Activated CD4-positive, CD25-positive, alpha-beta regulatory T cell (primary cell): ENCODE results near the gene AASDH.

Experiments
- DNase-seq, 4 experiments: peaks; one replicate each; lab custom pipeline; 2025; lab: John Stamatoyannopoulos, UW

AASDH gene, protein sequence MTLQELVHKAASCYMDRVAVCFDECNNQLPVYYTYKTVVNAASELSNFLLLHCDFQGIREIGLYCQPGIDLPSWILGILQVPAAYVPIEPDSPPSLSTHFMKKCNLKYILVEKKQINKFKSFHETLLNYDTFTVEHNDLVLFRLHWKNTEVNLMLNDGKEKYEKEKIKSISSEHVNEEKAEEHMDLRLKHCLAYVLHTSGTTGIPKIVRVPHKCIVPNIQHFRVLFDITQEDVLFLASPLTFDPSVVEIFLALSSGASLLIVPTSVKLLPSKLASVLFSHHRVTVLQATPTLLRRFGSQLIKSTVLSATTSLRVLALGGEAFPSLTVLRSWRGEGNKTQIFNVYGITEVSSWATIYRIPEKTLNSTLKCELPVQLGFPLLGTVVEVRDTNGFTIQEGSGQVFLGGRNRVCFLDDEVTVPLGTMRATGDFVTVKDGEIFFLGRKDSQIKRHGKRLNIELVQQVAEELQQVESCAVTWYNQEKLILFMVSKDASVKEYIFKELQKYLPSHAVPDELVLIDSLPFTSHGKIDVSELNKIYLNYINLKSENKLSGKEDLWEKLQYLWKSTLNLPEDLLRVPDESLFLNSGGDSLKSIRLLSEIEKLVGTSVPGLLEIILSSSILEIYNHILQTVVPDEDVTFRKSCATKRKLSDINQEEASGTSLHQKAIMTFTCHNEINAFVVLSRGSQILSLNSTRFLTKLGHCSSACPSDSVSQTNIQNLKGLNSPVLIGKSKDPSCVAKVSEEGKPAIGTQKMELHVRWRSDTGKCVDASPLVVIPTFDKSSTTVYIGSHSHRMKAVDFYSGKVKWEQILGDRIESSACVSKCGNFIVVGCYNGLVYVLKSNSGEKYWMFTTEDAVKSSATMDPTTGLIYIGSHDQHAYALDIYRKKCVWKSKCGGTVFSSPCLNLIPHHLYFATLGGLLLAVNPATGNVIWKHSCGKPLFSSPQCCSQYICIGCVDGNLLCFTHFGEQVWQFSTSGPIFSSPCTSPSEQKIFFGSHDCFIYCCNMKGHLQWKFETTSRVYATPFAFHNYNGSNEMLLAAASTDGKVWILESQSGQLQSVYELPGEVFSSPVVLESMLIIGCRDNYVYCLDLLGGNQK

DNA sequence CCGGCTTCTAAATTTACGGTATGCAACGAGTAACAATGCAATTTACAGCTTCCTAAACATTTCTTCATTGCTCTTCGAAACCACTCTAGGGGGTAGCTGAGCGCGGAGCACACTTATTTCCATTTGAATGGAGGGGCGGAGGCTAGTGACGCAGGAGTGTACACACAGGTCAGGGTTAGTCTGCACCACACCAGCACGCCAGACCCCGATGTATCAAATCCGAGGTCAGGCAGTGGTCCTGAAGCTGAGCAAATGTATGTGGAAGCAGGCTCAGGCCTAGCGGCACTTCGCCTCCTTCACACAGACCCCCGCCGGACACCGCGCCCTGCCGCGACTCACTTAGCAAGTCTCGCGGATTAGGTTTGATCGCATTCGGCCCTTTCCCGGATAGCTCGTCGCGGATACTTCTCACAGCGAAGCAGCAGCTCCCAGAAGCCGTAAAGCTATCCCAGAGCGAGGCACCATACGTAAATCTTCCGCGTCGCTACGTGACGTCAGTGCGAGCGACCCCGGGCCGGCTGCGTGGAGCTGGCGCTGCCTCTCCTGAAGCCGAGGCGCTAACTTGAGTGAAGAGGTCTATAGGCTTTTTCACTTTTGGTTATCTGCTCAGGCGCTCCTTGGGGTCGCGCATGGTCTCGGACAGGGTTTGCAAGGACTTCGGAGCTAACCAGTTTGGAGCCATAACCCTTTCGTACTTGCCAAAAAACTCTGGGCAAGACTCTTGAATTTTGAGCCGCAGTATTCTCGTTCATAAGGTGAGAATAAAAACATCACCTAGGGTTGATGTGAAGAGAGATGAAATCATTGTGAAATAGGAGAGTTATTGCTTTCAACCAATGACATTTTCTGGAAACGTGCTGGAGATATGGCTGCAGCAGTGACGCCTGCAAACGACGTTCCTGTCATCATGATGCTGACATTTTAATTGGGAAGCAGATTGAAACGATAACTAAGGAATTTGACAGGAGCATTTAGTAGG lies at the start of gene AASDH:
AASDH (minus strand) TSS at position 469 of the 979 bp plus-strand sequence. CDS start 3,192 bp downstream, outside the sequence.
- peak; percentile 80 to 93 (median 86) for DNase-seq

DNA sequence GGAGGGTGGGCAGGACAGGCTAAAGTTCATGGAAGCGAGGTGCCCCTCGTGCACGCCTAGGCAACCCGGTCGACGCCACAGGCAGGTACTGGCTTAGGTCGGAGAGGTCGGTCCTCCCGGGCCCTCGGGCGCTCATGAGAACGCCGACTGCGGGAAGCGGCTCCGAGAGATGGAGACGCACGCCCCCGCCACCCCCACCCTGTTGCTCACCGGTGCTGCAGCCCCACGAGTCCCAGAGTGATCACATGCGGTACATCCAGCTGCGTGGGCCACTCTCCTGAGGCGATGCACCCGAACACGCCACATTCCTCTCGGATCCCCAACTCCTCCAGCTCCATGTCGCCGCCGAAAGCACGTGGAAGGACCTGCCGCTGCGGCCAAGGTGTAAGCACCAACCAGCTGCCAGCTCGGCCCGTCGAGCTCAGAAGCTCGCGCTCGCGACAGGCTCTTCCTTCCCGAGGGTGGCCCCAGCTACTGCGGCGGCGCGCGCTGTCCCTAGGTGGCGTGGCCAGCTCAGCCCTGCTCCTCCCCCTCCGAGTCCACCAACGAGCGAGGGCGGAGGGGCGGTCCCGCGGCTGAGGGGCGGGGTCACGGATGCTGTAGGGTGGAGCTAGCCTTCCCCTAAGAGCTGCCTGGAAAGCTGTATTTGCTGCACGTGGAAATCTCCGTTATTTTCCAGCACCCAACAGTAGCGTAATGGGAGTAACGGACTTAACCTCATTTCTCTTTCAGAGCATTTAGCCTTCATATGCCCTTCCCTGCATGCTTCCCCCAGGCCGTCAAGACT lies 48.0 kb upstream of the AASDH start, which contains the start of gene PPAT:
PPAT (minus strand) TSS at position 476 of the 787 bp plus-strand sequence; CDS start at position 338, 138 bp downstream.
- peak; percentile 95 to 97 (median 96) for DNase-seq

DNA sequence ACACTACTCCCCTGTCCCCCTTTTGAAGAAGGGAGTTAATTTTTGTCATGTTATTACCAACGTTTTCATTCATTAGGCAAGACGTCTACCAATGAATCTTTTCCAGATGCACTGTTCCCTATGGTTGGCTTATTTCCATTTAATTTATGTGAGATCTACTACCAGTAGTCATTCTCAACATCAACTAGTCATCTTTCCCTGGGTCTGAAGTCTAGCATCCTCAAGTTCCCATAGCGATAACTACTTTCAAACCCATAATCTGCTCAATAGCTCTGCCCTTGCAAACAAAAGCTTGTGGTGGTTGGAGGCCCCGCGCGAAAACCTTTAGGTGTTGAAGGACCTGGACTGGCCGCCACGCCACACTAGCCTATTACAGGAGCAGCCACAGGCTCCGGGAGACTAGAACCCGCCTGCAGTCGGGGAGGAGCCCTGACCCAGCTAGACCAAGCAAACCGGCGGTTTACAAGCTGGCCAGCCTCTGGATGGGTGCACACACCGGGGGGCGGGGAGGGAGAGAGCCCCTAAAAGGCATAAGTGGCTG lies 47.4 kb upstream of the AASDH start:
- peak in 2 of 4 experiments; percentile 40 to 48 for DNase-seq

DNA sequence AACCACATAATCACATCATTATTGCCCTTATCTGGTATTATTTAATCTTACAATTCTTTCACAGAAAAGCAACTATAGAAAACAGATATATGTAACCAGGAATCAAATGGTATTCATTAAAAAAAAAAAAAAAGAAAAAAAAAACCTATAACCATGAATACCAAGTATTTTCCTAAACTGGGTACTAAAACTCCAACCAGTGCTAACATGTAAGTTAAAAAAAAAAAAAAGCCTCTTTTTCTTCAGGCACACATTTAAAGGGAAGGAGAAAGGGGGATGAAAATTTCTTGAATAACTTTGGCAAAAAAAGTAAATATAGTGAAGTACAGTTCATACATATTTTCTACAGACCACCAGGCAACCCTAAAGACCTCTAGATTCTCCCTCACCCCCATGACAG lies 46.0 kb upstream of the AASDH start:
- no peak for DNase-seq

DNA sequence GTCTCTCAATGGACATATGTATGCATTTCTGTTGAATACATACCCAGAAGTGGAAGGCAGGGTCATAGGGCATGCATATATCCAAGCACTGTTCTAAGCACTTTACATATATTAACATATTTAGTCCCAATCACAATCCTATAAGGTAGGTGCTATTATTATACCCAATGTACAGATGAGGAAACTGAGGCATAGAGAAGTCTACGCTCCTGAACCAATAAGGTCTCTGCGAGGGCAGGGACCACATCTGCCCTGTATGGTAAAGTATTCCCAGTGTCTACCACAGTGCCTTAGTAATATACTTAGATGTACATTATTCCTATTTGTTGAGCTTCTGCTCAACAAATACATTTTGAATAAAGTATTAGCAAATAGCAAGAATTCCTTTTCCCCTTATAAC lies 42.9 kb upstream of the AASDH start:
- no peak for DNase-seq

DNA sequence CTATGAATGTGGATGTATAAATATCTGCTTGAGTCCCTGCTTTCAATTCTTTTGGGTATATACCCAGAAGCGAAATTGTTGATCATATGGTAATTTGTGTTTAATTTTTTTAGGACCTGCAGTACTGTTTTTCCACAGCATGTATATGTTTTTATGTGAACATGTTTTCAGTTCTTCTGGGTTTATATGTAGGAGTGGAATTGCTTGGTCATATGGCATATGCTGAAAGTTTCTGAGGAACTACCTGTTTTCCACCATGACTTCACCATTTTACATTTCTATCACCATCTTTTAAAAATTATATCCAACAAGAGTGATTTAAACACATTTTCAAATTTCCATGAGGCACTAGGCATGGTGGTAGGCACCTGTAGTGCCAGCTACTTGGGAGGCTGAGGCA lies 39.9 kb upstream of the AASDH start:
- DNase-seq, result no peak

DNA sequence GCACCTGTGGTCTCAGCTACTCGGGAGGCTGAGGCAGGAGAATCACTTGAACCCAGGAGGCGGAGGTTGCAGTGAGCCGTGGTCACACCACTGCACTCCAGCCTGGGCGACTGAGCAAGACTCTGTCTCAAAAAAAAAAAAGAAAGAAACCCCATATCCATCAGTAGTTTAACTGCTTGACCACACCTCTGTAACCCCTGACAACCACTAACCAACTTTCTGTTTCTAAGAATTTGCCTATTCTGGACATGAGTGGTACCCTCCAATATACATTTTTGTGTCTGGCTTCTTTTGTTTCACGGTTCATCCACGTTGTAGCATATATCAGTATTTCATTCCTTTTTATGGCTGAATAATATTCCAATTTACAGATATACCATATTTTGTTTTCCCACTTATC lies 39.0 kb upstream of the AASDH start:
- no peak for DNase-seq

DNA sequence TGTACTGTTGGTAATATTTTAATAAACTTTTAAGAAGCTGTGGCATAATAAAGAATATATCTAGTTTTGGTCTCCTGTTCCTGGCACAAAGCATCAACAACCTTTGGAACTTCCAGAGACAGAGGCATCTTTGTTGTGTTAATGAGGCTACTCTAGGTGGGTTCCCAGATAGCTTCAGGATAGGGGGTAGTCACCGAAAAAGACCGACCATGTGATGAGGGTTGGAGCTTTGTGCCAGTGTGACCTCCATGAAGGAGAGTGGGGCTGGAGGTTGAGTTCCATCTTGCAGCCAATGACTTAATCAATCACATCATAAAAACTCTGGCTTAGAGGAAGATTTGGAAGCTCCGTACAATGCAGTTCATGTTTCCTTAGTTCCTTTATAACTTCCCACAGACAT lies 38.2 kb upstream of the AASDH start:
- DNase-seq, result no peak

DNA sequence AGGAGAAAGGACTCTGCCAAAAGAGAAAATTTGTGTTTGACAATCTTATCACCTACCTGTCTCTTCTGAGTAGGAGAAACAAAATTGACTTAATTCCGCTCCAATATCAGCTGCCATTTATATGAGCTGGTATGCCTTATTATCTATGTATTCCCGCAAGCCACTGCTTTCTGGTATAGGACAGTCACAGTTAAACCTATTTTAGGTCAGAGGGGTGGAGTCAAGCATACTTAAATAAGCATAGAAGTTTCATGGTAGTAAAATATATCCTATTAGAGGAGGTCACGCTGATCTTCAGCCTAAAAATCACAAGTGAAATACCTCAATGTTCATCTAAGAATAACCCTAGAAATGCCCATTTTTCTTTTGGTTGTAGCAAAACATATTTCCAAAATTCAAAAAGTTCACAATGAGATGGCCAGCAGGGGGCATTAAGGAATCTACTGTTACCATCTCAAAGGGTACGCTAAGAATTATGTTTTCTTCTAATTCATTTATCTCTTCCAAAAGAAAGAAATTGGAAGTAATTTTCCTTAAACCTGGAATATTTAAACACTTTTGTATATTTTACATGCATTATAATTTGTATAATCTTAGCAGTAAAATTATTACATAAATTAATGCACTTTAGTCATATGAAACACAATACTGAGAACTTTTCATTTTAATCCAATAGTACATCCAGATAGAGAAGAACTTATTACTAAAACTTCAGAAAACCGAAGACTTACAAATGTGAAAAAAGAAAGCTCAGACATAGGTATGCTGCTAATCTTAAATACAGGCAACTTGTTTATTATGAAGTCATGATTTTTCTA lies 37.6 kb upstream of the AASDH start:
- peak in 3 of 4 experiments; percentile 2 to 17 (median 4) for DNase-seq

DNA sequence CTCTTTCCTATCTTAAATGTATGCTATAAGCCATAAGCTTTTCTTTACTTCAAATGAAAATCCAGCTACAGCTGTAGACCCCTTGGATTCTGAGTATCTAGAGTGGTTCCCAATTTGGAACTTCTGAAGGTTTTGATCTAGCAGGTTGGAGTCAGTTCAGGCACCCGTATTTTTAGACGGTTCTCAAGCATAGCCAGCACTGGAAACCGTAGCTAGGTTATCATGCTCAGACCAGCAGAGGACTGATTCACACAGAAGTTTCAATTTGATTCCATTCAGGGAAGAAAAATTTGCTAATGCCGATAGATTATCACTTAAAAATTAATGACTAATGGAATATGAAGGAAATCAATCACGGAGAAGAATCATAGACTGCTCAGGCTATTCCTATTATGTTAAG lies 36.9 kb upstream of the AASDH start:
- no peak for DNase-seq

DNA sequence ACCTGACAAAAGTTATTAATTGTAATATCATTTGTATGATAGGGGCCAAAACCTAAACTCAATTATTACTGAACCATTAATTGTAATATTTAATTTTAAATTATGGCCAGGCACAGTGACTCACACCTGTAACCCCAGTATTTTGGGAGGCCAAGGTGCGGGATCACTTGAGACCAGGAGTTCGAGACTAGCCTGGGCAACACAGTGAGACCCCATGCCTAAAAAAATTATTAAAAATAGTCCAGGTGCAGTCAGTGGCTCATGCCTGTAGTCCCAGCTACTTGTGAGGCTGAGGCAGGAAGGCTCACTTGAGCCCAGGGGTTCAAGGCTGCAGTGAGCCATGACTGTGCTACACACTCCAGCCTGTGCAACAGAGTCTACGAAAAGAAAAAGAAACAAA lies 30.1 kb upstream of the AASDH start:
- DNase-seq, result no peak

DNA sequence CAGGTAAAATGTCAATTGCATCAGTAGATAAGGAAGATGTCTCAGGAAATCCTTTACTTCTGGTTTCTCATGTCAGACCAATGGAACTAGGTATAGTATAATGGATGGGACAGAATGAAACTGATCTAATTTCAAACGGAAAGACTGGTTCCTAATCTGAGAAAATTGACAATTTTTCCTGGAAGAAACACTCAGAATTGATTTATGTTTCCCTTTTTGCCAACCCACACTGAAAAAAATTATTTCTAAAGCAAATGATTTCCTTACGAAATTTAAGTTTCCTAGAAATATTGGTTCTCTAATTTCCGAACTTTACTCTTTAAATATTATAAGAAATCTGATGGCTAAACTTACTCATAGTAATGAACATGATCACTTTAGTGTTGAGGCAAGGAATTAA lies 29.1 kb upstream of the AASDH start:
- no peak for DNase-seq

DNA sequence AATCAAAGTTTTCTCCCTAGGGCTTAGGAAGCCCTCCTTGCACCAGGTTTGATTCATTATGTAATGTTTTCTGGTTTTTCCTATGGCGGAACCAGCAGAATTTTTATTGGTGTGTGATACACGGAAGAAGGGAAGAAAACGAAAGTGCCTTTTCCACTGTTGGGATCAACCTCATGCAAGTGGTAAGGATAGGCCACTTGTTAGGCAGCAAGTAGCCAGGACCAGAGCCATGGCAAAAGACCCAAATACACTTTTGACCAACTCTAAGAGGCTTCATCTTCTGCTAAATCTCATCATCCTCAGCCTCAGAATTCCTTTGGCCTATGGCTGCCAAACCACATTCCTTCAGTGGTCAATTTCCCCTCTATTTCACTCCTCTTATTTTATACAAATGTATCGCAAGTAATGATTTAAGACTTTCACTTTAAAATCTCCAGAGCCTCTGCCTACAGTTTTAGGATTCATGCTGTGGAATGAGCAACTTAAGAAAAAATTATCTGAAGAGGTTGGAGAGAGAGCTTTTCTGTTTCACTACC lies 26.9 kb upstream of the AASDH start:
- no peak for DNase-seq

DNA sequence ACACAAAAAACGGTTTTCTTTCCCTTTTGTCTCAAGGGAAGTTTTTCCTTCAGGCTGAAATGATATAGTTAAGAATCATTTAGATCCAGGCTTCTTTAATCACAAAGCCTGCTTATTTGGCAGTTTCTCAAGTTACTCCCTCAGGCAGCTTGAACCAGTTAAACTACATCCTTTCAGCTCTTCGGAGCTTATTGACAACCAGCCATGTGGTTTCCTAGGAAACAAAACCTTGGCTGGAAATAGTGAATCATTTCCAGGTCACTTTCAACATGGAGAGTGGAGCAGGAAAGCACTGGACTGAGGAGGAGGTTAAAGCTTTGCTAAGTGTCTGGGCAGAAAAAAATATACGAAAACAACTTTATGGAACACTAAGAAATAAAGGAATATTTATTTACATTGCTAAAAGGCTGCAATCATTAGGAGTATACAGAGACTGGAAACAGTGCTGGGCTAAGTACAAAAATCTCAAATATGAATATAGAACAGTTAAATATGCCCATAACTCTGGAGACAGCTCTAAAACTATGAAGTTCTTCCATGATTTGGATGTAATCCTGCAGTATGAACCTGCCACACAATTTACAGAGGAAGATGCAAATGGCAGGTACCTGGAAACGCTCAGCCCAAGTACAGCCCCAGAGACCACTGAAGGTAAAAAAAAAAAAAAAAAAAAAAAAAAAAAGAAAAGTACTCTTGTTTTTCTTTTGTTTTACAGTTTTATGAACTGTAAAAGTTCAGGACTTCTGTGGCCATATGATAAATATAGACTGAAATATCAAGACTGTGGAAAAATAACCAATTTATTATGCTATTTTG lies 23.2 kb upstream of the AASDH start:
- DNase-seq, result no peak

DNA sequence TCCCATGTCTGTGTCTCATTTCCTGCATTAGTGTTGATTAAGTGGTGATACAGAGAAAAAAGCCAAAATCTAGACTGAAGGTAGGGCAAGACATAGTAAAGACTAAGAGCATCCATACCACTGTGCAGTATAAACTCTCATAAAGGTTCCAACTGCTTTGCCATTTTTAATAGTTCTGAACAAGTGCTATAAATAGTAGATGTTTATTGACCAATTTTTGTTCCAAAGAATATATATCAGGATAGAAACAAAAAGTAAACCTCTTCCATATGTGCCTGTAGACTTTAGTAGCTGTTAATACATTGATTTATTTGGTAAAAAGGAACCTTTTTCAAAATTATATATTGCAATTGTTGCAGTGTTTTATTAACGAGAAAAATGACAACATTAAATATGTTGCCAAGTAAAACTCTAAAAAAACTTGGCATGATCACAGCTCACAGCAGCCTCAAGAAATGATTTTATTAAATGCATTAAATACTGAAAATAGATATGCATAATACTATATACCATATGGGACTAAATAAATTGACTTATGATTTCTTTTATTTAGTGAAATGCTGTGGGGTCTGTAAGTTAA lies 22.3 kb upstream of the AASDH start:
- DNase-seq, result no peak

DNA sequence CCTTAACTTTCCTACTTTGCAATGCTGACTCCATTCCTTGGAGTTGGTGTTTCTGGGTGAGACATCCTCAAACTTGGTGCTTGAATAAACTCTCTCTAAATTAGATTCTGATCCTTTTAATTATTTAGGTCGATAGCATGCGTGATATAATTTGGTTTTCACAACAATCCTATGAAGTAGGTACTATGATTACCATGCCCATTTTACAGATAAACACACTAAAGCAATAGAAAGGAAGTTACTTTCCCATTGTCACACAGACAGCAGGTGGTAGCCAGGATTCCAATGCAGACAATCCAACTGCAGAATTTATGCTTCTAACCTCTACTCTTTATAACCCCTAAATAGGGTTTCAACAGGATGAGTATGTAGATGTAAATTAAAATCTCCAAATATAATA lies 21.7 kb upstream of the AASDH start:
- DNase-seq, result no peak

DNA sequence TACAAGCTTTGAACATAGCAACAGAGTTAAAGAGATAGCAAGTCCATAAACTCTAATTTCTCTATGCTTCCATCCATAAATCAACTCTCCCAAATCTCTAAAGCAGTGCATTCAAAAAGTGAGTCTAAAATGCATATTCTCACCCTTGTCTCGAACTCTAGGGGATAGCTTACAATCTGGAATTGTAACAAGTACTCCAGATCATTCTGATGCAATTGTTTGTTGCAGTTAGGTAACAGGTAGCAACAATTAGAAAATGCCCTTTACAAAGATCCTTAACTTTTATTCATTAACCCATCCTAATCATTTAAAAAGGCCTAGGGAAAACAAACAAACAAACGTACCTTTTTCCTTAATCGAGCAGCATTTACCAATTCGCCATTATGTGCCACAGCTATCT lies 18.9 kb upstream of the AASDH start:
- DNase-seq, result no peak

DNA sequence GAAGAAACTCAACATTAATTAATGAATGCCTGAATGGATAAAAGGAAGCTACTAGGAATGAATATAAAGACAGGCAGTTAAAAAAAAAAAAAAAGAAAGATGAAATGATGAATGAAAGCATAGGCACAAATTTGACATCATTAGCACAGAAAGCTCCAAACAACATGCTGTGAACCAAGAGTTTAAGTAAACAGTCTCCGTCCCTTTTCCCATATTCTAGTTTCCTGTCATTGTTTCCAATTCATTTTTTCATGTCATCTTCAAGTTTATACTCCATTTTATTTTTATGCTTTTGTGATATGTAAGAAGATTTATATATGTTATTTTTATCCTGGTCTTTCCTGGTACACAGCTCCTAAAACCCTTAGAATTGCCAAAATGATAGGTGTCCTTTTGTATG lies 17.7 kb upstream of the AASDH start:
- DNase-seq, result no peak
